HG03520 (cell line): ENCODE results near the gene ADD2.

Experiments used
- ATAC-seq: cut with Tn5 transposase; IDR thresholded peaks from one replicate; pipeline ENCODE4 v1.9.1; 2021; ENCODE audit warnings: mild to moderate bottlenecking, moderate library complexity; ENCODE audit not compliant: unreplicated experiment

The ADD2 gene

DNA sequence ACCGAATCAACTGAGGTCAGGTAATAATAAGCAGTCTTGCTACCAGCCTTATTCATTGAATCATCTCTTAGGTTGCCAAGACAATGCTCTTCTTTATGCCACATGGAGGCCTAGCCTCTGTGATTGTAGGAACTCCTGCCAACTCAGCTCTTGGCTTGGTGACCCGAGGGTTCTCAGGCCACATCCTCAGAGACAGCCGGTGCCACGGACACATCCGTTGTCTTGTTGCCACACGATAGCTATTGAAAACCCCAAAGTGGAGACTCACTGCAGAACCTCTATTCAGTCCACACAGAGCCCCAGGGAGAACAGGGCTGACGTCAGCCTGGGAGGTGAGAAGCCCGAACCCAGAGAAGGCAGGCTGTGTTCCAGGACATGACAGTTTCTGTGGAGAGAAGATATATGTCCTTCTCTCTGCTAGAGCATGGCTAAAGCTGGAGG is 160.9 kb downstream of the ADD2 start:
- no peak for ATAC-seq
